RCC 7860 (cell line): ENCODE results near the gene MLX.
"Not testable (repeated sequence)": the region's sequence is repeated elsewhere in the genome, so short reads cannot be mapped to it uniquely, and the experiment has no call there.

Experiments used
- DNase-seq: peaks from one replicate; pipeline ENCODE4 v3.0.0-alpha.2; 2015; ENCODE audit warnings: low spot score
- FAIRE-seq: peaks from 2 replicates; lab custom pipeline; 2012; peaks lifted over from hg19 to GRCh38; lab: Jason Lieb, UNC

MLX gene

DNA sequence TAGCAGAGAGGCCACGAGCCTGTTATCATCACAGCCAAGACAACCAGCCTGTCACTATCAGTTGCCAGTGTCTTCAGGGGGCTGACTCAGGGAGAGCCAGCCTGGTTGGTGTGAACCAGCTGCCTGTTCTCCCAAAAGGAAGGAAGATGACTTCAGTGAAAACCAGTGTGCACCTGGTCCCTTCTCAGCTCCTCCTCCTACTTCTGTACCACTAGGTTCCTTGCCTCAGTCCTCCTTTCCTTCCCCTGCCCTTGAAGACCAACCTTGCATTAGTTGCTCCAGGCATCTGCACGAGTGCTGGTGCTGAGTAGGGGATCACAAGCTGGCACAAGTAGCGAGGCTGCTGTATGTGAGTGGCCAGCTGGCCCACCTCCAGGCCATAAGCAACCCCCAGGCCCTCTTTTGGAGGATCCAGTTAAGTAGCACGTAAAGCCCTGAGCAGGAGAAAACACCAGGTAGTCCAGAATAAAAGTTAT lies 51.1 kb downstream of the MLX start:
- DNase-seq (no peak), FAIRE-seq (no peak)

GRCh38 chr17:42618442-42619150 lies 51.7 kb downstream of the MLX start:
- FAIRE-seq, result peak; percentile 38
- peak; percentile 33 for DNase-seq

DNA sequence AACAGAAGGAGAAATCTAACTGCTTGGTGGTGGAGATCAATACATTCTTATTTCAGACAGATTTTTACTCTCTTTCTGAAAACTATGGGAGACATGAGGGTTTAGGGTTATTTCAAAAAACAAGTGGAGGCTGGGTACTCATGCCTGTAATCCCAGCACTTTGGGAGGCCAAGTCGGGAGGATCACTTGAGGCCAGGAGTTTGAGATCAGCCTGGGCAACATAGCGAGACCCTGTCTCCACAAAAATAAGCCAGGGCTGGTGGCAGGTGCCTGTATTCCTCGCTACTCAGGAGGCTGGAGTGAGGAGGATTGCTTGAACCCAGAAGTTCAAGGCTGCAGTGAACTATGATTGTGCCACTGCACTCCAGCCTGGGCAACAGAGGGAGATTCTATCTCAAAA lies 55.1 kb downstream of the MLX start:
- not testable (repeated sequence) for FAIRE-seq, DNase-seq
